GM12878 (cell line): ENCODE data around the gene QPRT. TPM values are rescaled to one million over a fixed set of nuclear protein-coding genes. Genes with fewer than 3 reads are reported as not detected.
A peak's percentile ranks its signal among the peaks of the same experiment; 100 is the strongest.

ENCODE experiments used
- ATAC-seq: fragments of 200-7000 bp; cut with Tn5 transposase; 3 replicates; pipeline ENCODE4 v1.9.1; 2020; ENCODE audit warnings: mild to moderate bottlenecking, moderate library complexity
- BruUV-seq: library from RNA; stranded (reverse); fragments of 400-500 nt; replicated peaks from 2 replicates; lab custom pipeline; 2021; lab: Mats Ljungman, UMichigan
- CTCF ChIA-PET: fragments of 300-600 bp; sonication (Branson Sonifier 250); formaldehyde crosslinking; extraction: SDS; loops from one replicate; lab custom pipeline; 2021; ENCODE audit warnings: inconsistent platforms; lab: Yijun Ruan, JAX
- POLR2A ChIA-PET: fragments of 350-600 bp; formaldehyde crosslinking; extraction: SDS; loops from one replicate; lab custom pipeline; 2021; ENCODE audit warnings: inconsistent platforms; lab: Charles Lee
- RAD21 ChIA-PET: fragments of 300-600 bp; sonication (Branson Sonifier 250); formaldehyde crosslinking; loops from one replicate; lab custom pipeline; 2023; ENCODE audit warnings: antibody characterized with exemption; ENCODE audit not compliant: unreplicated experiment; lab: Charles Lee
- SMC1A ChIA-PET: fragments of 300-600 bp; sonication (Branson Sonifier 250); formaldehyde crosslinking; loops from one replicate; lab custom pipeline; 2023; ENCODE audit not compliant: unreplicated experiment, uncharacterized antibody; lab: Charles Lee
- DNase-seq: peaks from one replicate; pipeline ENCODE4 v3.0.0-alpha.2; 2011; ENCODE audit warnings: low read depth, low spot score
- FAIRE-seq: peaks from 3 replicates; lab custom pipeline; 2011; peaks lifted over from hg19 to GRCh38; lab: Jason Lieb, UNC
- H2AFZ ChIP-seq: 2 replicates; pipeline ENCODE4 v1.6.0; 2011; ENCODE audit warnings: low read depth, low read length, control low read depth; ENCODE audit not compliant: control insufficient read depth
- H3K27ac ChIP-seq: 2 replicates; pipeline ENCODE4 v1.5.1; 2011; ENCODE audit warnings: control low read depth; ENCODE audit not compliant: control insufficient read depth, insufficient read depth
- H3K27me3 ChIP-seq, 2 experiments: replicated peaks in 1 of 2; 2 replicates each; pipeline versions ENCODE4 v1.6.0 to v1.6.1; 2011; ENCODE audit warnings: low read length in 1 of 2; ENCODE audit not compliant: control insufficient read depth in 2 of 2, insufficient read depth in 2 of 2
- H3K36me3 ChIP-seq, 2 experiments: 2 replicates each; pipeline ENCODE4 v1.5.1; 2011; ENCODE audit warnings: low read length in 1 of 2; ENCODE audit not compliant: control insufficient read depth in 2 of 2, insufficient read depth in 2 of 2
- H3K4me1 ChIP-seq: 2 replicates; pipeline ENCODE4 v1.6.1; 2011; ENCODE audit warnings: mild to moderate bottlenecking, low read length, moderate library complexity, mixed read lengths; ENCODE audit not compliant: control insufficient read depth, insufficient read depth
- H3K4me2 ChIP-seq: 2 replicates; pipeline ENCODE4 v1.6.0; 2011; ENCODE audit warnings: control low read depth; ENCODE audit not compliant: control insufficient read depth, insufficient read depth
- H3K4me3 ChIP-seq: fragments of 200-600 bp; sonication (generic); 2 replicates; pipeline ENCODE4 v1.5.1; 2016
- H3K79me2 ChIP-seq: 2 replicates; pipeline ENCODE4 v1.6.0; 2011; ENCODE audit warnings: low read length; ENCODE audit not compliant: control insufficient read depth, insufficient read depth
- H3K9ac ChIP-seq: 2 replicates; pipeline ENCODE4 v1.8.0; 2011; ENCODE audit warnings: low read length, control low read depth, mixed read lengths; ENCODE audit not compliant: control insufficient read depth, insufficient read depth
- H3K9me3 ChIP-seq: replicated peaks from 3 replicates; pipeline ENCODE4 v1.5.1; 2011; ENCODE audit warnings: mild to moderate bottlenecking, low read length; ENCODE audit not compliant: control insufficient read depth, insufficient read depth
- H4K20me1 ChIP-seq: 2 replicates; pipeline ENCODE4 v1.6.0; 2011; ENCODE audit not compliant: control insufficient read depth, insufficient read depth
- ATF7 ChIP-seq: fragments of 450-650 bp; IDR thresholded peaks from 2 replicates; pipeline ENCODE4 v1.6.1; 2016; ENCODE audit warnings: low read depth, mild to moderate bottlenecking
- BHLHE40 ChIP-seq, 2 experiments: fragments of 450-650 bp in 1 of 2; IDR thresholded peaks; 2 replicates each; pipeline ENCODE4 v1.6.1; 2011 to 2017; ENCODE audit warnings: low read depth in 2 of 2, borderline replicate concordance in 1 of 2, improper control_type of control experiment in 1 of 2, low read length in 1 of 2, mild to moderate bottlenecking in 1 of 2
- CREM ChIP-seq: IDR thresholded peaks from 2 replicates; pipeline ENCODE4 v1.6.1; 2014; ENCODE audit warnings: antibody characterized with exemption, low read depth
- ETV6 ChIP-seq, 2 experiments: fragments of 450-650 bp in 1 of 2; IDR thresholded peaks in 1 of 2; conservative IDR thresholded peaks in 1 of 2; 2 replicates each; pipeline ENCODE4 v1.6.1; 2014; ENCODE audit warnings: antibody characterized with exemption in 1 of 2, borderline replicate concordance in 1 of 2, low read depth in 1 of 2, mild to moderate bottlenecking in 1 of 2, moderate library complexity in 1 of 2
- FOXK2 ChIP-seq: fragments of 450-650 bp; IDR thresholded peaks from 2 replicates; pipeline ENCODE4 v1.6.1; 2017; ENCODE audit warnings: mild to moderate bottlenecking, moderate library complexity
- HDAC2 ChIP-seq: fragments of 200-600 bp; sonication (generic); IDR thresholded peaks from 2 replicates; pipeline ENCODE4 v1.6.1; 2017
- JUNB ChIP-seq: IDR thresholded peaks from 2 replicates; pipeline ENCODE4 v1.6.1; 2016; ENCODE audit warnings: antibody characterized with exemption, mild to moderate bottlenecking
- MYC ChIP-seq: IDR thresholded peaks from 2 replicates; pipeline ENCODE4 v1.6.1; 2011; ENCODE audit warnings: mild to moderate bottlenecking, low read length, moderate library complexity, inconsistent platforms; ENCODE audit not compliant: insufficient read depth, insufficient replicate concordance, insufficient read length, severe bottlenecking
- SMARCA5 ChIP-seq: fragments of 450-650 bp; IDR thresholded peaks from 2 replicates; pipeline ENCODE4 v1.6.1; 2017; ENCODE audit warnings: mild to moderate bottlenecking
- TARDBP ChIP-seq: IDR thresholded peaks from 2 replicates; pipeline ENCODE4 v1.6.1; 2016; ENCODE audit warnings: borderline replicate concordance
- WGBS: methylation state at CpG from one replicate; pipeline ENCODE4 v1.1.6; 2016; ENCODE audit warnings: low lambda C conversion rate; ENCODE audit not compliant: insufficient replicate concordance, insufficient coverage; ENCODE audit errors: missing lambda C conversion rate; 5-methylcytosine and 5-hydroxymethylcytosine counted together
- in situ Hi-C: fragments of 300-500 bp; cut with MboI; formaldehyde crosslinking; loops from 9 replicates; pipeline ENCODE4 v1.14.3; 2018; ENCODE audit warnings: mixed read lengths
- intact Hi-C: fragments of 100-400 bp; cut with micrococcal nuclease; formaldehyde crosslinking; loops from one replicate; pipeline ENCODE4 v1.14.2; 2022; ENCODE audit not compliant: unreplicated experiment
- polyA plus RNA-seq, 11 experiments: library from polyadenylated mRNA; depleted of rRNA in 4 of 11; unstranded in 6 of 11; stranded (reverse) in 5 of 11; fragments of >200 nt; fragmentation: Nextera tagmentation in 4 of 11; fragmentation: Illumina TruSeq in 1 of 11; extraction: Ambion mirVana in 4 of 11; extraction: Trizol in 1 of 11; gene quantifications; 1 replicate in 1 of 11; 2 replicates in 10 of 11; pipeline versions ENCODE4 v1.2.1 to v1.2.3, GENCODE V29; 2011 to 2016; ENCODE audit warnings: inconsistent platforms in 2 of 11, missing spikeins in 2 of 11, low read depth in 1 of 11
- total RNA-seq, 4 experiments: library from RNA; depleted of rRNA in 3 of 4; stranded (reverse); fragments of >200 nt in 3 of 4; fragmentation: Illumina TruSeq in 1 of 4; extraction: Trizol in 1 of 4; gene quantifications; 2 replicates each; pipeline versions ENCODE4 v1.2.1 to v1.2.3, GENCODE V29; 2013 to 2021
- TF ChIP-seq, protein P1 (sequence below): fragments of 450-650 bp; conservative IDR thresholded peaks from 2 replicates; pipeline ENCODE4 v1.6.1; 2017; ENCODE audit warnings: mild to moderate bottlenecking, moderate library complexity
- TF ChIP-seq, protein P2 (sequence below): IDR thresholded peaks from 2 replicates; pipeline ENCODE4 v1.6.1; 2012; ENCODE audit warnings: mild to moderate bottlenecking, low read depth, low read length
- TF ChIP-seq, protein P3 (sequence below): fragments of 450-650 bp; IDR thresholded peaks from 2 replicates; pipeline ENCODE4 v1.6.1; 2016; ENCODE audit warnings: mild to moderate bottlenecking

Gene QPRT
- total and polyA plus RNA-seq, 10 of the 15 experiments (the other 5 are each of a cell fraction or from before 2014, with no cell fraction given): 2.7 to 43.0 (median 31.3) TPM

DNA sequence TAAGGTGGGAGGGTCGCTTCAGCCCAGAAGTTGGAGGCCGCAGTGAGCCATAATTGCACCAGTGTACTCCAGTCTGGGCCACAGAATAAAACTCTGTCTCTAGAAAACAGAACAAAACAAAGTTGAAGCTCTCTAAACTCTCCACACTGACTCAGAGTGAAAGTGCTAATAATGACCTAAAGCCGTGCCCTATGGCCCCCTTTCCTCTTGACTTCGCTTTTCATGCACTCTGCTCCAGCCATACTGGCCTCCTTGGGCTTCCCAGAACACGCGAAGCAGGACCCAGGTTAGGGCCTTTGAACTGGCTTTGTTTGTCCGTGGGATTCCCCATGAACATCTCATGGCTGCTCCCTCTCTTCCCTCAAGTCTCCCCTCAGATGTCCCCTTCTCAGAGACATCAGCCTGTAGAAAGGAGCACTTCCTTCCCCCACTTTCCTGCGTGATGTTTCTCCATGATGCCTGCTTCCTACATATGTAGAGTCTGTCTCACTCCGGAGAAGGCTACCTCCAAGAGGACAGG lies 34.6 kb upstream of the QPRT start:
- Histone ChIP-seq H3K4me2 (peak overlapping the region; percentile 70; the same call in 1 of the 2 replicates), H4K20me1 (no peaks in the 10 kb centered on the region), H3K9me3 (no peaks in the 10 kb centered on the region; the same call in 2 of the 3 replicates), H3K79me2 (no peaks in the 10 kb centered on the region), H2AFZ (peak overlapping the region; percentile 76), H3K4me3 (peak overlapping the region; percentile 35; the same call in 1 of the 2 replicates), H3K4me1 (peaks cover 46% of the 10 kb centered on the region), H3K36me3 (no peaks in the 10 kb centered on the region), H3K27ac (peak overlapping the region; percentile 90), H3K9ac (peak overlapping the region; percentile 54), H3K27me3 (no peaks in the 10 kb centered on the region)
- intact Hi-C loops (loop anchor here (2.0 to 5.0 kb wide), 2 partner anchors 32 to 33 kb away; partner anchors contain the start of gene QPRT), in situ Hi-C loops (no loop called here)
- SMC1A ChIA-PET: interaction anchor here (1.4 to 4.0 kb wide), 4 partner anchors 17 to 86 kb away, joined by 3 to 51 read pairs (median 13); partner anchors contain the start of genes QPRT and SPN
- POLR2A ChIA-PET: interaction anchor here (0.6 to 3.2 kb wide), 6 partner anchors 8 to 85 kb away, joined by 3 to 38 read pairs (median 8); partner anchors contain the start of genes QPRT and SPN
- CTCF ChIA-PET: interaction anchor here (1.3 to 4.0 kb wide), 3 partner anchors 79 to 146 kb away, joined by 3 to 32 read pairs (median 7); no protein-coding TSS in a partner anchor
- peak; percentile 88 for DNase-seq
- RAD21 ChIA-PET: interaction anchor here (0.6 to 4.8 kb wide), 5 partner anchors 10 to 351 kb away, joined by 3 to 98 read pairs (median 5); partner anchors contain the start of genes QPRT and SPN
- WGBS: 4% methylated on average over 9 of the region's 9 CpGs
- no TSS peak for BruUV-seq
- peak; percentile 93 for FAIRE-seq
- peak; percentile 83 for ATAC-seq
- TF ChIP-seq, protein P1, sequence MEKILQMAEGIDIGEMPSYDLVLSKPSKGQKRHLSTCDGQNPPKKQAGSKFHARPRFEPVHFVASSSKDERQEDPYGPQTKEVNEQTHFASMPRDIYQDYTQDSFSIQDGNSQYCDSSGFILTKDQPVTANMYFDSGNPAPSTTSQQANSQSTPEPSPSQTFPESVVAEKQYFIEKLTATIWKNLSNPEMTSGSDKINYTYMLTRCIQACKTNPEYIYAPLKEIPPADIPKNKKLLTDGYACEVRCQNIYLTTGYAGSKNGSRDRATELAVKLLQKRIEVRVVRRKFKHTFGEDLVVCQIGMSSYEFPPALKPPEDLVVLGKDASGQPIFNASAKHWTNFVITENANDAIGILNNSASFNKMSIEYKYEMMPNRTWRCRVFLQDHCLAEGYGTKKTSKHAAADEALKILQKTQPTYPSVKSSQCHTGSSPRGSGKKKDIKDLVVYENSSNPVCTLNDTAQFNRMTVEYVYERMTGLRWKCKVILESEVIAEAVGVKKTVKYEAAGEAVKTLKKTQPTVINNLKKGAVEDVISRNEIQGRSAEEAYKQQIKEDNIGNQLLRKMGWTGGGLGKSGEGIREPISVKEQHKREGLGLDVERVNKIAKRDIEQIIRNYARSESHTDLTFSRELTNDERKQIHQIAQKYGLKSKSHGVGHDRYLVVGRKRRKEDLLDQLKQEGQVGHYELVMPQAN: no peak
- peak in 1 of 2 experiments; percentile 91; a peak in 2 of 4 replicates for TF ChIP-seq ETV6 (conservative IDR thresholded peaks at IDR 0.05 in 1 of 2, IDR thresholded peaks at IDR 0.05 in 1 of 2; ENCODE audit: borderline replicate concordance in 1 of 2, low read depth in 1 of 2)
- TF ChIP-seq MYC: no peak
- 0 out of 2 replicates have a peak, but pooled peaks have one; percentile 34 for TF ChIP-seq SMARCA5
- peak; percentile 96 for TF ChIP-seq JUNB
- TF ChIP-seq, protein P2, sequence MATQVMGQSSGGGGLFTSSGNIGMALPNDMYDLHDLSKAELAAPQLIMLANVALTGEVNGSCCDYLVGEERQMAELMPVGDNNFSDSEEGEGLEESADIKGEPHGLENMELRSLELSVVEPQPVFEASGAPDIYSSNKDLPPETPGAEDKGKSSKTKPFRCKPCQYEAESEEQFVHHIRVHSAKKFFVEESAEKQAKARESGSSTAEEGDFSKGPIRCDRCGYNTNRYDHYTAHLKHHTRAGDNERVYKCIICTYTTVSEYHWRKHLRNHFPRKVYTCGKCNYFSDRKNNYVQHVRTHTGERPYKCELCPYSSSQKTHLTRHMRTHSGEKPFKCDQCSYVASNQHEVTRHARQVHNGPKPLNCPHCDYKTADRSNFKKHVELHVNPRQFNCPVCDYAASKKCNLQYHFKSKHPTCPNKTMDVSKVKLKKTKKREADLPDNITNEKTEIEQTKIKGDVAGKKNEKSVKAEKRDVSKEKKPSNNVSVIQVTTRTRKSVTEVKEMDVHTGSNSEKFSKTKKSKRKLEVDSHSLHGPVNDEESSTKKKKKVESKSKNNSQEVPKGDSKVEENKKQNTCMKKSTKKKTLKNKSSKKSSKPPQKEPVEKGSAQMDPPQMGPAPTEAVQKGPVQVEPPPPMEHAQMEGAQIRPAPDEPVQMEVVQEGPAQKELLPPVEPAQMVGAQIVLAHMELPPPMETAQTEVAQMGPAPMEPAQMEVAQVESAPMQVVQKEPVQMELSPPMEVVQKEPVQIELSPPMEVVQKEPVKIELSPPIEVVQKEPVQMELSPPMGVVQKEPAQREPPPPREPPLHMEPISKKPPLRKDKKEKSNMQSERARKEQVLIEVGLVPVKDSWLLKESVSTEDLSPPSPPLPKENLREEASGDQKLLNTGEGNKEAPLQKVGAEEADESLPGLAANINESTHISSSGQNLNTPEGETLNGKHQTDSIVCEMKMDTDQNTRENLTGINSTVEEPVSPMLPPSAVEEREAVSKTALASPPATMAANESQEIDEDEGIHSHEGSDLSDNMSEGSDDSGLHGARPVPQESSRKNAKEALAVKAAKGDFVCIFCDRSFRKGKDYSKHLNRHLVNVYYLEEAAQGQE: 0 out of 2 replicates have a peak, but pooled peaks have one; percentile 23
- TF ChIP-seq, protein P3, sequence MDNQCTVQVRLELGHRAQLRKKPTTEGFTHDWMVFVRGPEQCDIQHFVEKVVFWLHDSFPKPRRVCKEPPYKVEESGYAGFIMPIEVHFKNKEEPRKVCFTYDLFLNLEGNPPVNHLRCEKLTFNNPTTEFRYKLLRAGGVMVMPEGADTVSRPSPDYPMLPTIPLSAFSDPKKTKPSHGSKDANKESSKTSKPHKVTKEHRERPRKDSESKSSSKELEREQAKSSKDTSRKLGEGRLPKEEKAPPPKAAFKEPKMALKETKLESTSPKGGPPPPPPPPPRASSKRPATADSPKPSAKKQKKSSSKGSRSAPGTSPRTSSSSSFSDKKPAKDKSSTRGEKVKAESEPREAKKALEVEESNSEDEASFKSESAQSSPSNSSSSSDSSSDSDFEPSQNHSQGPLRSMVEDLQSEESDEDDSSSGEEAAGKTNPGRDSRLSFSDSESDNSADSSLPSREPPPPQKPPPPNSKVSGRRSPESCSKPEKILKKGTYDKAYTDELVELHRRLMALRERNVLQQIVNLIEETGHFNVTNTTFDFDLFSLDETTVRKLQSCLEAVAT: peak; percentile 69; the same call in 1 of the 2 replicates
- peak; percentile 76; the same call in 1 of the 2 replicates for TF ChIP-seq TARDBP
- TF ChIP-seq HDAC2: no peak
- TF ChIP-seq FOXK2: no peak
- peak; percentile 72; the same call in 1 of the 2 replicates for TF ChIP-seq CREM
- peak; percentile 91 for TF ChIP-seq ATF7
- peak in 1 of 2 experiments; percentile 72; a peak in 3 of 4 replicates for TF ChIP-seq BHLHE40 (IDR thresholded peaks at IDR 0.05; ENCODE audit: borderline replicate concordance in 1 of 2, low read depth in 2 of 2, low read length in 1 of 2)
